ENCODE results near the gene PIANP.

Gene PIANP

GRCh38 chr12:6703631-6704030 lies 3.0 kb upstream of the PIANP start:
- DNase-seq, result no peak

GRCh38 chr12:6701078-6701768 lies 608 bp upstream of the PIANP start:
- DNase-seq, result no peak

- peak; percentile 36 for DNase-seq
Observed at GRCh38 chr12:6699989-6700645, 498 bp downstream of the PIANP start.

GRCh38 chr12:6699259-6699988 lies 1.2 kb downstream of the PIANP start:
- no peak for DNase-seq

- no peak for DNase-seq
Observed at GRCh38 chr12:6698352-6699046, 2.1 kb downstream of the PIANP start.

GRCh38 chr12:6697584-6698351 lies 2.8 kb downstream of the PIANP start:
- peak; percentile 24 for DNase-seq

- DNase-seq, result no peak
Observed at GRCh38 chr12:6696690-6697583, 3.7 kb downstream of the PIANP start.

GRCh38 chr12:6695313-6696045 lies 5.1 kb downstream of the PIANP start:
- DNase-seq, result no peak

- DNase-seq, result no peak
Observed at GRCh38 chr12:6694701-6695100, 5.9 kb downstream of the PIANP start.

- no peak for DNase-seq
Observed at GRCh38 chr12:6693832-6694355, 6.7 kb downstream of the PIANP start.

GRCh38 chr12:6692888-6693287 lies 7.7 kb downstream of the PIANP start:
- DNase-seq, result no peak

GRCh38 chr12:6691473-6691872 lies 9.1 kb downstream of the PIANP start:
- no peak for DNase-seq

- peak; percentile 97 for DNase-seq
Observed at GRCh38 chr12:6688999-6689882, 11.4 kb downstream of the PIANP start, which contains the start of gene ZNF384. Gene ZNF384, minus strand, starts transcription at chr12:6689375. Its CDS starts 9,855 bp downstream, at chr12:6679520.

GRCh38 chr12:6688543-6688998 lies 12.0 kb downstream of the PIANP start:
- peak; percentile 50 for DNase-seq

GRCh38 chr12:6685814-6686213 lies 14.8 kb downstream of the PIANP start:
- no peak for DNase-seq

- peak; percentile 50 for DNase-seq
Observed at GRCh38 chr12:6684609-6685008, 16.0 kb downstream of the PIANP start.

- no peak for DNase-seq
Observed at GRCh38 chr12:6676962-6677361, 23.7 kb downstream of the PIANP start.

- DNase-seq, result no peak
Observed at GRCh38 chr12:6672143-6672542, 28.5 kb downstream of the PIANP start.

GRCh38 chr12:6667559-6668210 lies 32.9 kb downstream of the PIANP start:
- no peak for DNase-seq
